WTC11 (cell line): Measurements from ENCODE around the gene ATXN10. TPM values are rescaled to one million over a fixed set of nuclear protein-coding genes. Genes with fewer than 3 reads are reported as not detected.
A peak's percentile ranks its signal among the peaks of the same experiment; 100 is the strongest.

Experiments used
- ATAC-seq: fragments of 200-7000 bp; cut with Tn5 transposase; 2 replicates; pipeline ENCODE4 v1.10.0; 2021; ENCODE audit warnings: mild to moderate bottlenecking, moderate library complexity
- CTCF ChIA-PET: fragments of 300-600 bp; sonication (Branson Sonifier 250); formaldehyde crosslinking; loops from one replicate; lab custom pipeline; 2021; ENCODE audit warnings: antibody characterized with exemption; lab: Charles Lee
- POLR2A ChIA-PET: fragments of 350-600 bp; sonication (Branson Sonifier 250); formaldehyde crosslinking; loops from one replicate; lab custom pipeline; 2021; ENCODE audit warnings: antibody characterized with exemption; lab: Charles Lee
- DNase-seq: peaks from one replicate; pipeline ENCODE4 v3.0.0; 2021; ENCODE audit warnings: low spot score
- H3K27ac Mint-ChIP-seq: 2 replicates; pipeline ENCODE4 v1.8.0; 2021; ENCODE audit warnings: mixed read lengths
- H3K27me3 Mint-ChIP-seq: 2 replicates; pipeline ENCODE4 v1.8.0; 2021; ENCODE audit warnings: low read depth, mild to moderate bottlenecking, moderate library complexity, mixed read lengths
- H3K36me3 Mint-ChIP-seq: 2 replicates; pipeline ENCODE4 v1.8.0; 2021; ENCODE audit warnings: mixed read lengths
- H3K4me1 Mint-ChIP-seq: 2 replicates; pipeline ENCODE4 v1.8.0; 2022; ENCODE audit warnings: mixed read lengths
- H3K4me3 Mint-ChIP-seq: 2 replicates; pipeline ENCODE4 v1.8.0; 2021; ENCODE audit warnings: mild to moderate bottlenecking, moderate library complexity, mixed read lengths
- H3K9me3 Mint-ChIP-seq: 2 replicates; pipeline ENCODE4 v1.8.0; 2021; ENCODE audit warnings: mixed read lengths
- ATF2 ChIP-seq: sonication (generic); formaldehyde crosslinking; IDR thresholded peaks from 2 replicates; pipeline ENCODE4 v1.8.1; 2022; ENCODE audit warnings: low read depth, missing genetic modification reagents, borderline replicate concordance
- ATF6 ChIP-seq: sonication (generic); formaldehyde crosslinking; IDR thresholded peaks from 2 replicates; pipeline ENCODE4 v1.8.1; 2023; ENCODE audit warnings: mild to moderate bottlenecking, missing genetic modification reagents
- ESRRA ChIP-seq: sonication (generic); formaldehyde crosslinking; IDR thresholded peaks from 2 replicates; pipeline ENCODE4 v1.8.1; 2022; ENCODE audit warnings: mild to moderate bottlenecking, missing genetic modification reagents, borderline replicate concordance
- FOXJ3 ChIP-seq: sonication (generic); formaldehyde crosslinking; IDR thresholded peaks from 2 replicates; pipeline ENCODE4 v1.9.0; 2021; ENCODE audit warnings: missing genetic modification reagents, mild to moderate bottlenecking, borderline replicate concordance
- GABPB1 ChIP-seq: sonication (generic); formaldehyde crosslinking; IDR thresholded peaks from 2 replicates; pipeline ENCODE4 v1.8.1; 2023; ENCODE audit warnings: mild to moderate bottlenecking, missing genetic modification reagents
- GRHL2 ChIP-seq: fragments of 250-450 bp; sonication (Bioruptor Pico); IDR thresholded peaks from 2 replicates; pipeline ENCODE4 v1.8.0; 2022; ENCODE audit warnings: mild to moderate bottlenecking, moderate library complexity; ENCODE audit not compliant: insufficient replicate concordance, severe bottlenecking
- MYBL2 ChIP-seq: sonication (generic); formaldehyde crosslinking; IDR thresholded peaks from 2 replicates; pipeline ENCODE4 v1.8.1; 2023; ENCODE audit warnings: mild to moderate bottlenecking, moderate library complexity, missing genetic modification reagents
- NFE2L1 ChIP-seq: sonication (generic); formaldehyde crosslinking; IDR thresholded peaks from 2 replicates; pipeline ENCODE4 v1.8.1; 2023; ENCODE audit warnings: missing genetic modification reagents
- OVOL2 ChIP-seq: fragments of 250-450 bp; sonication (Bioruptor Pico); IDR thresholded peaks from 2 replicates; pipeline ENCODE4 v1.9.0; 2021; ENCODE audit warnings: mild to moderate bottlenecking, borderline replicate concordance
- SOX15 ChIP-seq: fragments of 250-450 bp; sonication (Bioruptor Pico); IDR thresholded peaks from 2 replicates; pipeline ENCODE4 v1.9.0; 2021; ENCODE audit warnings: mild to moderate bottlenecking
- ZBTB43 ChIP-seq: sonication (generic); formaldehyde crosslinking; IDR thresholded peaks from 2 replicates; pipeline ENCODE4 v1.8.1; 2023; ENCODE audit warnings: mild to moderate bottlenecking, missing genetic modification reagents
- ZNF219 ChIP-seq: sonication (generic); formaldehyde crosslinking; IDR thresholded peaks from 2 replicates; pipeline ENCODE4 v1.8.0; 2023; ENCODE audit warnings: missing genetic modification reagents, mild to moderate bottlenecking, borderline replicate concordance
- total RNA-seq: library from RNA; stranded (reverse); gene quantifications from 3 replicates; pipeline ENCODE4 v1.2.3, GENCODE V29; 2021
- TF ChIP-seq, protein P1 (sequence below): sonication (generic); formaldehyde crosslinking; IDR thresholded peaks from 2 replicates; pipeline ENCODE4 v1.8.0; 2023; ENCODE audit warnings: missing genetic modification reagents
- TF ChIP-seq, protein P2 (sequence below): sonication (generic); formaldehyde crosslinking; IDR thresholded peaks from 2 replicates; pipeline ENCODE4 v1.8.0; 2022; ENCODE audit warnings: mild to moderate bottlenecking, missing genetic modification reagents
- TF ChIP-seq, protein P3 (sequence below): sonication (generic); formaldehyde crosslinking; conservative IDR thresholded peaks from 2 replicates; pipeline ENCODE4 v1.8.1; 2023; ENCODE audit warnings: mild to moderate bottlenecking, low read depth, missing genetic modification reagents, moderate library complexity
- TF ChIP-seq, protein P4 (sequence below): sonication (generic); formaldehyde crosslinking; IDR thresholded peaks from 2 replicates; pipeline ENCODE4 v1.8.0; 2023; ENCODE audit warnings: missing genetic modification reagents, mild to moderate bottlenecking, borderline replicate concordance

ATXN10 gene
- total RNA-seq, 1 experiment from 2014 or later = 185 TPM

- no peak for DNase-seq
- Mint-ChIP-seq H3K27ac (no peak overlapping the region), H3K4me3 (no peak overlapping the region), H3K4me1 (peaks cover 40% of the 10 kb centered on the region), H3K27me3 (peaks cover 13% of the 10 kb centered on the region), H3K36me3 (no peaks in the 10 kb centered on the region), H3K9me3 (no peaks in the 10 kb centered on the region)
- CTCF ChIA-PET = no interaction called here
- ATAC-seq = no peak
- TF ChIP-seq, protein P1, sequence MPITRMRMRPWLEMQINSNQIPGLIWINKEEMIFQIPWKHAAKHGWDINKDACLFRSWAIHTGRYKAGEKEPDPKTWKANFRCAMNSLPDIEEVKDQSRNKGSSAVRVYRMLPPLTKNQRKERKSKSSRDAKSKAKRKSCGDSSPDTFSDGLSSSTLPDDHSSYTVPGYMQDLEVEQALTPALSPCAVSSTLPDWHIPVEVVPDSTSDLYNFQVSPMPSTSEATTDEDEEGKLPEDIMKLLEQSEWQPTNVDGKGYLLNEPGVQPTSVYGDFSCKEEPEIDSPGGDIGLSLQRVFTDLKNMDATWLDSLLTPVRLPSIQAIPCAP = no peak
- TF ChIP-seq MYBL2 (CRISPR knock-in tag) (no peak), GRHL2 (CRISPR knock-in tag) (no peak), ESRRA (CRISPR knock-in tag) (no peak), FOXJ3 (CRISPR knock-in tag) (no peak)
- TF ChIP-seq, protein P2, sequence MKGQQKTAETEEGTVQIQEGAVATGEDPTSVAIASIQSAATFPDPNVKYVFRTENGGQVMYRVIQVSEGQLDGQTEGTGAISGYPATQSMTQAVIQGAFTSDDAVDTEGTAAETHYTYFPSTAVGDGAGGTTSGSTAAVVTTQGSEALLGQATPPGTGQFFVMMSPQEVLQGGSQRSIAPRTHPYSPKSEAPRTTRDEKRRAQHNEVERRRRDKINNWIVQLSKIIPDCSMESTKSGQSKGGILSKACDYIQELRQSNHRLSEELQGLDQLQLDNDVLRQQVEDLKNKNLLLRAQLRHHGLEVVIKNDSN (CRISPR knock-in tag) = no peak
- TF ChIP-seq, protein P3, sequence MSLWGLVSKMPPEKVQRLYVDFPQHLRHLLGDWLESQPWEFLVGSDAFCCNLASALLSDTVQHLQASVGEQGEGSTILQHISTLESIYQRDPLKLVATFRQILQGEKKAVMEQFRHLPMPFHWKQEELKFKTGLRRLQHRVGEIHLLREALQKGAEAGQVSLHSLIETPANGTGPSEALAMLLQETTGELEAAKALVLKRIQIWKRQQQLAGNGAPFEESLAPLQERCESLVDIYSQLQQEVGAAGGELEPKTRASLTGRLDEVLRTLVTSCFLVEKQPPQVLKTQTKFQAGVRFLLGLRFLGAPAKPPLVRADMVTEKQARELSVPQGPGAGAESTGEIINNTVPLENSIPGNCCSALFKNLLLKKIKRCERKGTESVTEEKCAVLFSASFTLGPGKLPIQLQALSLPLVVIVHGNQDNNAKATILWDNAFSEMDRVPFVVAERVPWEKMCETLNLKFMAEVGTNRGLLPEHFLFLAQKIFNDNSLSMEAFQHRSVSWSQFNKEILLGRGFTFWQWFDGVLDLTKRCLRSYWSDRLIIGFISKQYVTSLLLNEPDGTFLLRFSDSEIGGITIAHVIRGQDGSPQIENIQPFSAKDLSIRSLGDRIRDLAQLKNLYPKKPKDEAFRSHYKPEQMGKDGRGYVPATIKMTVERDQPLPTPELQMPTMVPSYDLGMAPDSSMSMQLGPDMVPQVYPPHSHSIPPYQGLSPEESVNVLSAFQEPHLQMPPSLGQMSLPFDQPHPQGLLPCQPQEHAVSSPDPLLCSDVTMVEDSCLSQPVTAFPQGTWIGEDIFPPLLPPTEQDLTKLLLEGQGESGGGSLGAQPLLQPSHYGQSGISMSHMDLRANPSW (CRISPR knock-in tag) = no peak
- POLR2A ChIA-PET = no interaction called here
These were observed 35.0 kb upstream of the ATXN10 start for GRCh38 chr22:45636683-45637082.

GRCh38 chr22:45638197-45638596, 33.4 kb upstream of the ATXN10 start:
- DNase-seq (no peak), ATAC-seq (no peak)
- Mint-ChIP-seq H3K27me3 (peaks cover 10% of the 10 kb centered on the region), H3K9me3 (no peaks in the 10 kb centered on the region), H3K27ac (no peak overlapping the region), H3K36me3 (no peaks in the 10 kb centered on the region), H3K4me1 (peaks cover 32% of the 10 kb centered on the region), H3K4me3 (no peak overlapping the region)
- CTCF ChIA-PET = interaction anchor here (1.2 kb wide), 1 partner anchor 340 kb away, joined by 3 read pairs; no protein-coding TSS in a partner anchor
- POLR2A ChIA-PET = no interaction called here
- TF ChIP-seq ZNF219 (CRISPR knock-in tag) (no peak), NFE2L1 (CRISPR knock-in tag) (no peak), ATF6 (CRISPR knock-in tag) (no peak), ZBTB43 (CRISPR knock-in tag) (no peak)

- ChIA-PET POLR2A (no interaction called here), CTCF (interaction anchor here (0.9 to 1.2 kb wide), 4 partner anchors 41 to 356 kb away, joined by 3 read pairs; no protein-coding TSS in a partner anchor)
- Mint-ChIP-seq H3K9me3 (no peaks in the 10 kb centered on the region), H3K4me1 (peaks cover 29% of the 10 kb centered on the region), H3K27me3 (peaks cover 9% of the 10 kb centered on the region), H3K4me3 (no peak overlapping the region), H3K27ac (no peak overlapping the region), H3K36me3 (no peaks in the 10 kb centered on the region)
- ATAC-seq = no peak
- DNase-seq = no peak
- TF ChIP-seq OVOL2 (CRISPR knock-in tag) (no peak), ATF2 (no peak), NFE2L1 (CRISPR knock-in tag) (peak; percentile 78; the same call in 1 of the 2 replicates), GABPB1 (CRISPR knock-in tag) (peak; percentile 16; the same call in 1 of the 2 replicates), SOX15 (CRISPR knock-in tag) (no peak)
- TF ChIP-seq, protein P4, sequence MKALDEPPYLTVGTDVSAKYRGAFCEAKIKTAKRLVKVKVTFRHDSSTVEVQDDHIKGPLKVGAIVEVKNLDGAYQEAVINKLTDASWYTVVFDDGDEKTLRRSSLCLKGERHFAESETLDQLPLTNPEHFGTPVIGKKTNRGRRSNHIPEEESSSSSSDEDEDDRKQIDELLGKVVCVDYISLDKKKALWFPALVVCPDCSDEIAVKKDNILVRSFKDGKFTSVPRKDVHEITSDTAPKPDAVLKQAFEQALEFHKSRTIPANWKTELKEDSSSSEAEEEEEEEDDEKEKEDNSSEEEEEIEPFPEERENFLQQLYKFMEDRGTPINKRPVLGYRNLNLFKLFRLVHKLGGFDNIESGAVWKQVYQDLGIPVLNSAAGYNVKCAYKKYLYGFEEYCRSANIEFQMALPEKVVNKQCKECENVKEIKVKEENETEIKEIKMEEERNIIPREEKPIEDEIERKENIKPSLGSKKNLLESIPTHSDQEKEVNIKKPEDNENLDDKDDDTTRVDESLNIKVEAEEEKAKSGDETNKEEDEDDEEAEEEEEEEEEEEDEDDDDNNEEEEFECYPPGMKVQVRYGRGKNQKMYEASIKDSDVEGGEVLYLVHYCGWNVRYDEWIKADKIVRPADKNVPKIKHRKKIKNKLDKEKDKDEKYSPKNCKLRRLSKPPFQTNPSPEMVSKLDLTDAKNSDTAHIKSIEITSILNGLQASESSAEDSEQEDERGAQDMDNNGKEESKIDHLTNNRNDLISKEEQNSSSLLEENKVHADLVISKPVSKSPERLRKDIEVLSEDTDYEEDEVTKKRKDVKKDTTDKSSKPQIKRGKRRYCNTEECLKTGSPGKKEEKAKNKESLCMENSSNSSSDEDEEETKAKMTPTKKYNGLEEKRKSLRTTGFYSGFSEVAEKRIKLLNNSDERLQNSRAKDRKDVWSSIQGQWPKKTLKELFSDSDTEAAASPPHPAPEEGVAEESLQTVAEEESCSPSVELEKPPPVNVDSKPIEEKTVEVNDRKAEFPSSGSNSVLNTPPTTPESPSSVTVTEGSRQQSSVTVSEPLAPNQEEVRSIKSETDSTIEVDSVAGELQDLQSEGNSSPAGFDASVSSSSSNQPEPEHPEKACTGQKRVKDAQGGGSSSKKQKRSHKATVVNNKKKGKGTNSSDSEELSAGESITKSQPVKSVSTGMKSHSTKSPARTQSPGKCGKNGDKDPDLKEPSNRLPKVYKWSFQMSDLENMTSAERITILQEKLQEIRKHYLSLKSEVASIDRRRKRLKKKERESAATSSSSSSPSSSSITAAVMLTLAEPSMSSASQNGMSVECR (CRISPR knock-in tag) = no peak
These were observed 32.5 kb upstream of the ATXN10 start for GRCh38 chr22:45638834-45639746.
